GF-D8 (cell line): ENCODE results near the gene DKK3.

Experiments used
- DNase-seq: peaks from one replicate; lab custom pipeline; 2025; lab: John Stamatoyannopoulos, UW

The DKK3 gene

DNA sequence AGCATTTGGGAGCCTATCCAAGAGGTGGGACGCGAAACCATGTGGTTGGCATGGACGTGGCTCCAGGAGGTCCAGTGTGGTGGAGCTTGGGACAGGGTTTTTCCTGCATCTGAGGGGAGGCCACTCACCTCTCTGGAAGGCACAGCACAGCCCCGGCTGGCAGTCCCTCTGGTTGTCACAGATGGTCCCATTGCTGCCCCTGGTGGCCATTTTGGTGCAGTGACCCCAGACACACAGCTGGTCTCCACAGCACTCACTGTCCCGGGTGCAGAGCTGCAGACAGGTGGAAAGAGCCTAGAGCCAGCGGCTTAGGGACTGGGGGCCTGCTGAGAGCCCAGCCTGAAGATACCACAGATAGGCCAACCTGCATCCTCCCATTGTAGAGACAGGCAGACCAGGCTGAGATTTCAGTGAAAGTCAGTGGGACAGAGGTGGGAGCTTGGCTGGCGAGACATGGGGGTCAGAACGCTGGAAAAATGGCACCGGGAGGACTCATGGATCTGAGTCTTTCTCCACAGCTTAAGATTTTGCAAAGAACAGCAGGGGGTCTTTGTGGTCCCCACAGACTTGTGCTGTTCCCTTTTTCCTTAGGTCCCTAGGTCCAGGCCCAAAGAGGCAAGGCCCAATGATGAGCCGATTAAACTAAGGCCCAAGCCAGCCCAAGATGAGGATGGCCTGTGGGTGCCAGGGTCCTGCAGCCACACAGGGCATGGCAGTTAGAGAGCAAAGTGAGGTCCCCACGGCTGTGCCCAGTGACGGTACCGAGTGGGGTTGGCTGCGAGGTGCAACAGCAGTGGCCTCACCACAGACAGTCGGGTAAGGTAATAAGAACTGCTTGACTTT, 41.4 kb downstream of the DKK3 start:
- no peak for DNase-seq

DNA sequence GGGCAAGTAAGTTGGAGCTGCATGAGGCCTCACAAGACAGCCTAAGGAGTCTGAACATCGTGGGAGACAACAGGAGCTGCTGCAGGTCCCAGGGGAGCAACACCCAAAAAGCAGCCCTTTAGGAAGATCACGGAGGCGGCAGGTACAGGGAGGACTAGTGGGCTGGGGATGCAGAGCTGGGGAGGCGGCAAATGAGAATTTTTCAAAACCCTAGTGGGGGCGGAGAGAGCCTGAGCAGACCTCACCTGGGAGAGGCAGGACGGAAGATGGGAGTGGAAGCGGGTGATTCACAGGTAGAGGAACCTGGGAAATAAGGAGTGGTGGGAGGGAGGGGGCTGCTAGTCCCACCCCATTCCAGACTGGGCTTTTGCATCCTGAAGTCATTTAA, 42.1 kb downstream of the DKK3 start:
- no peak for DNase-seq

DNA sequence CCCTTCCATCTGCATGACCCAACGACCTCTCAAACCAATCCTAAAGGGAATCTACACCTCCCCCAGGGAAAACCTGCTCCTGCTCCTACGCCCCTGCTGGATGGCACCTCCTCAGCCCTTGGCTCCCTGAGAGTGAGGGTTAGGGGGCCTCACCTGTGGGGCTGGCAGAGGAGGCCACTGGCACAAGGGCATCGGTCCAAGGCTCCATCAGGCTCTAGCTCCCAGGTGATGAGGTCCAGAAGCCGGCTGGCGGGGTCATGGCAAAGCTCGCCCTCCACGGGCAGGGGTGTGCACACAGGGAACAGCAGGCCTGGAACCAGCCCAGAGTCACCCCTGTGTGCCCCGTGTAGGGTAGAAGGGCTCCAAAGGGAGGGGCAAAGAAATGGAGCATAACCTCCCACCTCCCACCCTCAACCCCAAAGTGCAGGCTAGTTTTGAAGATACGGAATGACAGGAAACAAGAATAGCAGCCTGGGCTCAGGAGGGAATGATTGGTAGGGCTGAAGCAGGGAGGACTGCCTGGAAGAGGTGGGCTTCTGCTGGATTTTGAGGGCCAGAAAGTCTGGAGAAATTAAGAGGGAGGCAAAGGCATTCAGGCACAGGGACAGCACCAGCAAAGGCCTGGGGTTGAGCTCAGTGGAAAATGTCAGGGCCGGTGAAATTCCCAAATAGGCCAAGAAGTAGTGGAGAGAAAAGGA, 42.6 kb downstream of the DKK3 start:
- DNase-seq = no peak

DNA sequence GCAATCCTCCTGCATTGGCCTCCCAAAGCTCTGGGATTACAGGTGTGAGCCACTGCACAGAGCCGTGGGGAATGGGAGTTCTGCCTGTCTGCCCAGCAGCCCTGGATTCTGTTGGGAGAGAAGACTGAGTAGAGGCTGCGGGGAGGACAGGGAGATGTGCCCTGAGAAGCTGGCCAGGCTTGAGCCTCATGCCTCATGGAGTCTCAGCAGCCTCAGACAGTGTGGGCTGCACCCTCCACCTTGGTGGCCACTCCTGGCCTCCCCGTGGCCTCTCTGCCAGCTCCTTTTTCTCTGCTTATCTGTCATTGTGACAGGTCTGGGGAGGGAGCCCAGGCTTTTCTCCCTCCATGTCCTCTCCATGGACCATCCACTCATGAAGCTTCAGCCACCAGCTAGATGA, 43.2 kb downstream of the DKK3 start:
- no peak for DNase-seq

DNA sequence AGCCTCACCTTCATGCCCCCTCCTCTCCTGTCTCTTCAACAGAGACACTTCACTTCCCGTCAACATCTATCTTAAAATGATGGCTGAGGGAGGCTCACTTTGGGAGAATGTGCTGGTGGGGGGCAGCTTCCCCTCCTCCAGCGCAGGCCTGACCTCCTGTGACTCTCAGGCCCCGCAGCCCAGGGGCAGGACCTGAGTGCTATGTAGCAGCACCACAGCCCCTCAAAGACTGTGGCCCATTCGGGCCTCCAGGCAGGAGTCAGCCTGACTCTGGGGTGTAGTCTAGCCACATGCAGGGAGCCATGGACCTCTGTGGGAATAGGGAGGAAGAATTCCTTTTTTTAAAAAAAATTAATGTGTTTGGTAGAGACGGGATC, 43.7 kb downstream of the DKK3 start:
- no peak for DNase-seq

DNA sequence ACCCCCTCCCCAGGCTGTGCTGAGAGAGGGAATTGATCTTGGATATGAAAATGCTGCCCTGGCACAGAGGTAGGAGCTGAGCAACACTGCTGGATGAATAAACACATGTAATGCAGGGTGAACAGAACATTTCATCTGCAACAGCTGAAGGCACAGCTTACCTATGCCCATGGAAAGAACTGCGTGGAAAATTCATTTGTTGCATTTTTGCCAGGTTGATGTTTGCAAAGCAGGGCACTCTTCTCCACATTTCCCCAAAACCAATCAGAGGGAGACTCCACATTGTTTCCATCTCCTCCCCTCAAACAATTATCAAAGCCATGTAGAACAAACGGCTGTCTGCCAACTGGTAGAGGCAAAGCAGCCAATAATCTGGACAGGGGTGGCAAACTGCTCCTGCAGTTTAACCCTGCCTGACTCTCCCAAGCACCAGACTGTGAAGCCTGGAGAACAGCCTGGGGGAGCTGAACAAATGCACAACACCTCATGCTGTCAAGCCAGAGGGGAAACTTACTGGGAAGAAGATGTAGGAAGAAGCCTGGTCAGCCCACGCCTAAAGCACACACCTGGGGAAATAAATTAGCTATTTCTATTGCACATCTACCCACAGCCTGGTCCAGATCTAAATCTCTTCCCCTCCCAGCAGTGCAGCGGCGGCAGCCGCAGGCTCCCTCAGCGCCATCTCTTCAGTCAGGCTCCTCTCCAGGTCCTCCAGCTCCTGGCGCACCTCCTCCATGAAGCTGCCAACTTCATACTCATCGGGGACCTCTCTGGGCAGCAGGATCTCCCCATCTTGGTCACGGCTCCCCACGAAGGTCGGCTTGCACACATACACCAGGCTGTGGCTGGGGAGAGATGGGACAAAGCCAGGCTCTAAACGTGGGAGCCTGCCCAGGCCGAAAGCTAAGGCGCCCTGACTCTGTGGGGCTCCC, 44.3 kb downstream of the DKK3 start:
- no peak for DNase-seq

DNA sequence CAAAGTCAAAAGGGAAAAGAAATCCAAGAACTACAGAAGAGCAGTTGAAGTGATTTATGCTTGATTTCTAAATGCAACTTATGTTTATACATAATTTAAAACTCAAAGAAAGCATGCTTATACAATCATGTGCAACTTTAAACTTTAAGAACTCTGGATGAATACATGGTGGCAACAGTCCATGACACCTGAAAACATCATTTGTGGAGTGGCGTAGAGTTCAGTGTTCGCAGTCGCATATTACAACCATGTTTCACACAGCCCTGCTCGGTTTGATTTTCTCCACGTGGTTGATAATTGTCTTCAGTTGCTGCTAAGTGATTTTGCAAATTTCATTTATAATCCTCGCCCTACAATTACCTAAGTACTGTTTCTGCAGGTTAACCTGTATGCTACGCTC, 45.4 kb downstream of the DKK3 start:
- DNase-seq = no peak

DNA sequence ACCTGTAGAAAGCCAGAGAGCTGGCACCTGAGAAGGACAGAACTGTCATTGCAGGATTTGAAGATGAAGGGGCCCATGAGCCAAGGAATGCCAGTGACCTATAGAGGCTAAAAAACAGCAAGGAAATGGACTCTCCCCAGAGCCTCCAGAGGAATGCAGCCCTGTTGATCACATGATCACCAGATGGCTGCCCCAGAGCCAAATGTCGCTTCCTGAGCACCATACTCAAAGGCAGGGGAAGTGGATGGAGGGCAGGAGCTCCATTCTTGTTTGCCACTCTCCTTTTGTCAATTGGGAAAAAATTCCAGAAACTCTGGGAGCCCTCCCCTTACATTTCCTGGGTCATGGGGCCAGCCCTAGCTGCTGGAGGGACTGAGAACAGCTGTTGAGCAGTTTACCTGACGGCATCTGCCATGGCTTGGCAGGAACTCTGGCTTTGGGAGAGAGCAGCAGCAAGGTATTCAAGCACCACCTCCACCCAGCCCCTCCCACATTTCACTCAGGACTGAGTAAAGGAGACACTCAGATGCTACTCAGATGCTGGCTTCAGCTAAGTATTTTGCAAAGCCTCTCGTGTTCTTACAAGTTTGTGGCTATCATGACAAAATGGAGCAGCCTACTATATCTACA, 46.9 kb downstream of the DKK3 start:
- DNase-seq = no peak

DNA sequence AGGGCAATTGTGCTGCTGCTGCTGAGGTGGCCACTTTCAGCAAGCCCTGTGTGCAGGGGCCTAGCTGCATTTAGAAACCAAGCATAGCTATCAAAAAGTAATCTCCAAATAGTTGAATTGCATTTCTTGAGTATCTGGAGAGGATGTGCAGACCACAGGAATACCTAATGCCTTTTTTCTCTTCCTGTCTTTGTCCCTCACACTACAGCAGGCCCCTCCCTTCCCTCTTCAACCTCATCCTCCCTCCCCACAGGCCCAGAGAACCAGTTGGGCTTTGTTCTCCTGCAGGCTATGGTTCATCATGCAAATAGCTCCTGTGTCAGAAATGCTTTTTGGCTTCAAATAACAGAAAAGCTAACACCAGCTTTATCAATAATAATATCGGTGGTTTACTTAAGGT, 47.7 kb downstream of the DKK3 start:
- no peak for DNase-seq

DNA sequence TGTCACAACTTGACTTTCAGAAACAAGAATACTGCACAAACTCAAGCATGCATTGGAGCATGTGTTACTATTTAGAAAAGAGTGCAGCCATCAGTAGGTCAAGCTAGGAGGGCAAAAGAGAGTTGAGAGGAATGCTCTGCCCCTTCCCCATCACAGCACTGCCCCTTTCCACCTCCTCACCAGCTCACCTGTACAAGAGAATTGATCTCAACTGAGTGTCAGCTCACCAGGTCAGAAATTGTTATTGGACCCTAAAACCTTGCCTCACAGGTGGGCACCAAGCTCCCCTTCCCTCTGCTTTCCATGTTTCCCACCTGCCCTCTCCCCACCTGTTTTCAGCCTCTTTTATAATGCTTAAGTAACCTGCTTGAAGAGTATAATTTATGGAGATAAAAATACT, 48.8 kb downstream of the DKK3 start:
- DNase-seq = no peak

DNA sequence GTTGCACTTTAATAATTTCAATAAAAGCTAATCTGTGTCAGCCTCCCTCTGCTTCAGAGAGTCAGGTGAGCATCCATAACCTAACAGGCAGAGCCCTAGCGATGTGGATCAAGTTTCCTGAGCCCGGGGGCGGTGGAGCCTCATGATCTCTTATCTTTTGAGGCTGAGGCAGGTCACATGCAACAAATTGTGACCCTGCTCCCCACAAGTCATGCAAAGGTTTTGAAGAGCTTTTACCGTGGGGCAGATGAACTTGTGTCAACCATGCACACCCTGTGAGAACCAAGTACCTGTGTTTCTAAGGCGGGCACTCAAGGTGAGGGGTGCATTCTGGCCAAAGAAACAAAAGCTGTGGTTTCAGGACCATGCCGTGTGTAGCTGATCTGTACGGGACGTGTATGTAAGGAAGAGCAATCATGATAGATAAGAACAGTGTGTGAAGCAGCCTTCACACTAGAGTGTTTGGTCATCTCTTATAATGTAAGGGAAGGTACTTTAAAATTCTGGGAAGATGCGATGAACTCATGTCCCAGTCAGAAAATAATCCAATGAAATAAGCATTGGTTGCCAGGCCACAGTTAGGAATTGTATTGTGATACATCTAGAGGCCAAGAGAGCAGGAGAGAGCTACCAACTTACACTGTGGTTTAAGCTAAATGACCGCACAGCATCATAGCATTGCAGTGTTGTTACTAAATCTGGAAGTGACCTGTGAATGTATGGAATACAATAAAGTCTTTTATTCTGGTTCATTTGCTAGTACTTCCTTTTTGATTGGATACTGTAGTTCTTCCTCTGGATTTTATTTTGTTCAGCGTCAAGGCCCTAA, 49.8 kb downstream of the DKK3 start:
- no peak for DNase-seq

DNA sequence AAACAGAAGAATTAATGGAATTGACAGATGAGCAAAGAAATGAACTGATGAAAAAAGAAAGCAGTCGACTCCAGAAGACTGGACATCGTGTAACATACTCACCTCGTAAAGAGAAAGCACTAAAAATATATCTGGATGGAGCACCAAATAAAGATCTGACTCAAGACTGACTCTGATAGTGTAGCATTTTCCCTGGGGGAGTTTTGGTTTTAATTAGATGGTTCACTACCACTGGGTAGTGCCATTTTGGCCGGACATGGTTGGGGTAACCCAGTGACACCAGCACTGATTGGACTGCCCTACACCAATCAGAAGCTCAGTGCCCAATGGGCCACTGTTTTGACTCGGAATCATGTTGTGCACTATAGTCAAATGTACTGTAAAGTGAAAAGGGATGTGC, 52.4 kb downstream of the DKK3 start:
- DNase-seq = no peak

DNA sequence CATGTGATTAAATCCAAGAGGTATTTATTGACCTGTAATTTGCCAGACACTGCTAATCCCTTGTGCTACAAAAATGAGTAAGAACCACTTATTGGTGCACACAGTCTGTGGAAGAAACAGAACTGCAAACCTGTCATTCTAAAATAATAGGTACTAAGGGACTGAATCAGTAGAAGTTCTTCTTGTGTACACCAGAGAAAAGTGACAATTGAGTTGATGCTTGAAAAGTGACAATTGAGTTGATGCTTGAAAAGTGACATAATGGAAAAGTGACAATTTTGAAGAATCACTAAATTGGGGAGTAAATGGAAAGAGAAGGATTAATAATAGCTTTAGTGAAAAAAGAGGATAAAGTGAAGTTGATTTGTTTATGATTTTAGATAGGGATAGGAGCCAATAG, 56.4 kb downstream of the DKK3 start:
- DNase-seq = no peak

DNA sequence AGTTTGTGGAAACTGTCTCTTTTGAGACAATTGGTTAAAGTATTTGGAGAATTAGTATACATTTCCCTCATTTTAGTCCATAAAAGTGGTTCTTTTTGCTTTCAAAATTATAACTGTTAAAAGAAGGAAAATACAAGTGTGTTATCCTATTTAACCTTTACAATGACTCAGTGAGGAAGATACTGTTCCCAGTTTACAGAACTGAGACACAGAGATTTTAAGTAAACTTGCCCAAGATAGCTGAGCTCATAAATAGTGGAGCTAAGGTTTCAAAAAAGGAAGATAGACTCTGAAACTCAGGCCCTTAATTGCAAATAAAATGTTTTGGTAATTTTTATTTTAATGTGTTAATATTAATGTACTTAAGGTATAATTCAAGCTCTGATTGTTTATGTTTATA, 58.9 kb downstream of the DKK3 start:
- DNase-seq = no peak

DNA sequence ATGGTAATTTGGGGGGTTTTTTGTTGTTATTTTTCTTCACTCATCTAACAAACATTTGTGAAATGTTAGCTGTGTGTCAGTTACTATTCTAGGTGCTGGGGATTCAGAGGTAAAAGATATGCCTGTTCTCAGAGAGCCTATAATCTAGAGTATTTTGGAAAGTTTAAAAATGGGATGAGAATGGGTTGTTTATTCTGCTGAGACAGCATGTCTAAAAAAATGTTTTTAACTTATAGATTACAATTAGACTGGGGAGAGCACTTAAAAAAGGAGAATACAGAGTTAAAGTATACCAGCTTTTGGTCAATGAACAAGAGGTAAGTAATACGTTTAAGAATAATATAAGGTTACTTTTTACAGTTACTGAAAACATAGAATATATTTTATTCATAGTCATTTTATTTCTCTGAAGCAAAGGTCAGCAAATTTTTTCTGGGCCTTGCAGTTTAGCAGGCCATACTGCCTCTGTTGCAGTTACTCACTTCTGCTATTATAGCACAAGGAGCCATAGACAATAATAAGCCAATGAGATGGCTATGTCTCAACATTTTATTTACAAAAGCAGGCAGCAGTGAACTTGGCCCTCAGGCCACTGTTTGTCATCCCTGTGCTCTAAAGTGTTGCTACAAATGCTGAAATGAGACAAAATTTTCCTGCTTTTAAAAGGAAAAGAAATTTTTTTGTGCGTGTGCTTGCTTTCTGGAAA, 60.0 kb downstream of the DKK3 start:
- DNase-seq = no peak

DNA sequence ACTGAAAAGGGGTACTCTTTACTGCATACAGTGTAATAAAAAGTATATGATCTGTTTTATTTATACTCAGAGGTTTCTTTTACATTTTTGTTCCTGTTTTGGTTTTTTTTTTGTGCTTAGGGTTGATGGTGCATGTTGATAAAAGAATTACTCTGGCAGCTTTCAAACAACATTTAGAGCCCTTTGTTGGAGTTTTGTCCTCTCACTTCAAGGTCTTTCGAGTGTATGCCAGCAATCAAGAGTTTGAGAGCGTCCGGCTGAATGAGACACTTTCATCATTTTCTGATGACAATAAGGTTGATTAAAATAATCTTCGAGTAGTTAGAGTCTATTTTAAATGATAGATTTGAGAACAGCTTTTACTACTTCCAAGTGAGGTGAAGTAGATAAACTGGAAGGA, 60.6 kb downstream of the DKK3 start:
- DNase-seq = no peak

DNA sequence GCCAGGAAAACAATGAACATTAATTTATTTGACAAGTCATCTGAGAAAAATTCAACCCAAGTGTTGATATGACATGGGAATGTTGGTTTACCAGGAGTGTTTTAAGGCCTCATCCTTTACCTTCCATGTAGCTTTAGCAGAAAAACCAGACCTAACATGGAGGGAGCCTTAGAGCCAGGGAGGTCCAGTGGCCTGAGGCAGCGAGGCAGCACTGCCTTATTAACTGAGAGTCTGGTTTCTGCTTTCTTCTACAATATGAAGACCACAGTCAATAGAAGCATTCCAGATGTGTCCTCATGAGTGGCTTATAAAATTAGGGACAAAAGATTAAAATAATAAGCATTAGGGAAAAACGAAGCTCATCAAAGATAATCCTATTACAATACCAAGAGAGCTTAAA, 61.5 kb downstream of the DKK3 start:
- no peak for DNase-seq

DNA sequence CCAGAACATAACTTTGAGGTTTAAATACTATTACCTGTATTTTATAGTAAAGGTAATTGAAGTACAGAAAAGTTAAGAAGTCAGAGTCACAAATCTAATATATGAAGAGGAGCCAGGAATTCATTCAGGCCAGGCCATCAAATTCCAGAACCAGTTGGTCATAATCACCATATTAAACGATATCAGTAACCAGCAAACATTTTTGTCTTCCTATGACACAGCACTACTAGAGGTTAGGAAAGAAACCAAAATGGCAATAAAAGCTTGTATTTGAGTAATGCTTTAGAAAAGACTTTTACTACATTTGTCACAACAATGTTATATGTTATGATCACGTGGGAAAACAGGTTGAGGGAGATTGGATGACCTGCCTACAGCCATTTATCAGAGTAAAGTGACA, 62.2 kb downstream of the DKK3 start:
- no peak for DNase-seq

DNA sequence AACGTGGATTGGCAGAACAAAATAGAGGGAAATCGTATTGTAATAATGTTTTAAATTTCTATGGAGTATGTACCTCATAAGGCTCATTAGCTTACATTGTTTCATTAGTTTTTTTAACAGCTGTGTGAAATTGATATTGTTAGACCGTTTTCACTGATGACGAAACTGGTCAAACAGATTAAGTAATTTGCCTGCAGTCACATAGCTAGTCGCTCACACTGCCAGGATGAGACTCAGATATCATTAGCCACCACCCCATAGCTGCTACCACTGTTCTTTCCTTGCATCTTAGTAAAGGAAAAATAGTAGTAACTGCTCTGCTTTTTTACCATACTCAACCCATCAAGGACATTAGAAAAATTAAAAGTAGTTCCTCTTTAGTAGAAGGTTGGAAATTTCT, 64.0 kb downstream of the DKK3 start:
- DNase-seq = no peak

DNA sequence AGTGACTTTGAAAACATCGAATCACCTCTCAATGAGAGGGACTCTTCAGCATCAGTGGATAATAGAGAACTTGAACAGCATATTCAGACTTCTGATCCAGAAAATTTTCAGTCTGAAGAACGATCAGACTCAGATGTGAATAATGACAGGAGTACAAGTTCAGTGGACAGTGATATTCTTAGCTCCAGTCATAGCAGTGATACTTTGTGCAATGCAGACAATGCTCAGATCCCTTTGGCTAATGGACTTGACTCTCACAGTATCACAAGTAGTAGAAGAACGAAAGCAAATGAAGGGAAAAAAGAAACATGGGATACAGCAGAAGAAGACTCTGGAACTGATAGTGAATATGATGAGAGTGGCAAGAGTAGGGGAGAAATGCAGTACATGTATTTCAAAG, 65.8 kb downstream of the DKK3 start:
- DNase-seq = no peak

DNA sequence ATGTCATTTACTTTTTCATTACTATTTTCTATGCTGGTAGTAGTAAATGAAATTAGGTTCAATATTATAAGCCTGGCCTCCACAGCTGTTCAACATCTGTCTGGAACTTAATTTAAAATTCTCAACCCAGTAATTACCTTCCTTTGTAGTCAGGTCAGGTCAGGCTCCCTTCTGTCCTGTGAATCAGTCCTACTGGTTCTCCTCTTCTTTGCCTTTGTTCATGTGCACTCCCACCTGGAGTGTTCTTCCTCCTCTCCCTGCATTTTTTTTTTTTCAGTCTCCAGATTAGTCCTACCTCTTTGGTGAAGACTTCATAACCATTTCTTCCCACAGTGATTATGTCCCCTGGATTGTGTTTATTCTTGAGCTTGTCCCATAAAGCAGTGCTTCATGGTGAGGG, 67.9 kb downstream of the DKK3 start:
- no peak for DNase-seq
